ENCODE measurements around the gene CDKN2A.

DNA sequence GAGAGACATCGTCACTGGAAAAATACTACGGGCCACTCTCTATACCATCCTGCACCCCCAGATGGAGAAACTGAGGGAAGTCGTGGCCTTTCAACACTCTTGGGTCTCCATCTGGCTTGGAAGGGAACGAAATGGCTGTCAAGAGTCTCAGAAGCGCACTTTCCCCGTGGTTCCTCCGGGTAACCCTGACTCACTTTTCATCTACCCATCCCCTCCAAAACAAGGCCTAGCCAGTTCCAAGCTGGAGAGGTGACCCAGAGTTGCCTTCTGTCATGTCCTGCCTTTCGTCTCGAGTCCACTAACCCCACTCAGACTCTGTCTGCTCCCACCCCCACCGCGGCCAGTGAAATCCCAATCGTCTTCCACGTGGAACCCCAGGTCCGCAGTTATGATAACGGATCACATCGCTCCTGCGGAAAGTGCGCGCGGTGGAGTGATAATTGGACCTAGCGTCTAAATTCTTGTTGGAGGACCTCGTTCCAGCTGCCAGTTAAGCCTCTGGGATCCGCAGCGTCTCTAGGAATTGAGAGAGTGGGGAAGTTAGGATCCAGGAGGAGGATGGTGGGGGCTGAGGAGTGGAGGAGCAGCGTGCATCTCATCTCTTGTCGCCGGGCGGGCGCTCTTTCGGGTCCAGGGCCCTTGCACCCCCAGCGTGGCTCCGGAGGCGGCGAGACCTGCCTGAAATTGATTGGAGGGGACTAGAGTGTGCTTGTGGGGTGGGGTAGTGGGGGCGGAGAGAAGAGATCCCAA is 4.6 kb downstream of the CDKN2A start:
- TF ChIP-seq CTCF (IDR thresholded peaks at IDR 0.05) (no peak), POLR2A (IDR thresholded peaks at IDR 0.05) (no peak)
